ENCODE measurements around the gene OLR1. TPM values are rescaled to one million over a fixed set of nuclear protein-coding genes. Genes with fewer than 3 reads are reported as not detected.

Gene OLR1
- total and polyA plus RNA-seq, 2 experiments from 2014 or later, result 0.28 TPM; not detected in 1

DNA sequence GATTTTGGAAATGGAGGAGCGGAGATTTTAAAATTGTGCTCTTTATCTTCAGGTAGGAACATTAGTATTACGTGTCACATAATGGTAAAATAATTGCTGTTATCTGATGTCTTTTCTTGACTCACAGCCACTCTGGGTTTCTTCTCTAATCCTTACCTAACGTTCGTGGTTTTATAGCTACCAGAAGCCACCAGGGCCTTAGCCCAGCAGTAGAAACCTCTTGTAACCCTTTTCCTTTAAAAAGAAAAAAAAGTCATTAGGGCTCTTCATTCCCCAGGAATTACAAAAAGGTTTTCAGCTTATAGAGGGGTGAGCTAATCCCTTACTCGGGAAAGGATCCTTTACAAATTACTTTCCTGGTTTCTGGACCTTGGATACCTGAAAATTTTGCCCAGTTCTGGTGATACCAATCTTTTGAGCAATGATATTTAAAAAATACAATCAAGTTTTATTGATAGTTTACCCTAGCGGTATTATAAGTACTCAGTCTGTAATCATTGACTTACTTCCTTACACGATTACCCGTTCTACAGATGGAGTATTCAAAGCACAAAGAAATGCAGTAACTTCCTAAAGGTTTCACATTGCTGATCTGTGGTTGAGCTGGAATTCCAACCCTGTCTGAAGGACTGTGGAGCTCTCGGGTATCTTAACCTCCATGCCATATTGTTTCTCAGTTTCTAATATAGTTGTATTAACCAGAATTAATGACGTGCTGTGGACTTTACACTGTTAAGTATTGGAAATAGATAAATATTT lies 42.4 kb upstream of the OLR1 start:
- TF ChIP-seq, protein P1, sequence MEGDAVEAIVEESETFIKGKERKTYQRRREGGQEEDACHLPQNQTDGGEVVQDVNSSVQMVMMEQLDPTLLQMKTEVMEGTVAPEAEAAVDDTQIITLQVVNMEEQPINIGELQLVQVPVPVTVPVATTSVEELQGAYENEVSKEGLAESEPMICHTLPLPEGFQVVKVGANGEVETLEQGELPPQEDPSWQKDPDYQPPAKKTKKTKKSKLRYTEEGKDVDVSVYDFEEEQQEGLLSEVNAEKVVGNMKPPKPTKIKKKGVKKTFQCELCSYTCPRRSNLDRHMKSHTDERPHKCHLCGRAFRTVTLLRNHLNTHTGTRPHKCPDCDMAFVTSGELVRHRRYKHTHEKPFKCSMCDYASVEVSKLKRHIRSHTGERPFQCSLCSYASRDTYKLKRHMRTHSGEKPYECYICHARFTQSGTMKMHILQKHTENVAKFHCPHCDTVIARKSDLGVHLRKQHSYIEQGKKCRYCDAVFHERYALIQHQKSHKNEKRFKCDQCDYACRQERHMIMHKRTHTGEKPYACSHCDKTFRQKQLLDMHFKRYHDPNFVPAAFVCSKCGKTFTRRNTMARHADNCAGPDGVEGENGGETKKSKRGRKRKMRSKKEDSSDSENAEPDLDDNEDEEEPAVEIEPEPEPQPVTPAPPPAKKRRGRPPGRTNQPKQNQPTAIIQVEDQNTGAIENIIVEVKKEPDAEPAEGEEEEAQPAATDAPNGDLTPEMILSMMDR (IDR thresholded peaks at IDR 0.05; ENCODE audit: low read depth, low read length), result no peak
- peak; percentile 12 to 77 for DNase-seq (ENCODE audit: low read depth in 1 of 2, low spot score in 1 of 2)
- H3K4me3 ChIP-seq, result peak overlapping the region; percentile 78
- H3K9me3 ChIP-seq (ENCODE audit: low read depth), result no peaks in the 10 kb centered on the region
- no peaks in the 10 kb centered on the region for H3K27me3 ChIP-seq
- H3K4me1 ChIP-seq (ENCODE audit: low read depth), result no peaks in the 10 kb centered on the region
- H3K36me3 ChIP-seq, result peaks cover 3% of the 10 kb centered on the region
- H3K27ac ChIP-seq, result peak overlapping the region; percentile 94

DNA sequence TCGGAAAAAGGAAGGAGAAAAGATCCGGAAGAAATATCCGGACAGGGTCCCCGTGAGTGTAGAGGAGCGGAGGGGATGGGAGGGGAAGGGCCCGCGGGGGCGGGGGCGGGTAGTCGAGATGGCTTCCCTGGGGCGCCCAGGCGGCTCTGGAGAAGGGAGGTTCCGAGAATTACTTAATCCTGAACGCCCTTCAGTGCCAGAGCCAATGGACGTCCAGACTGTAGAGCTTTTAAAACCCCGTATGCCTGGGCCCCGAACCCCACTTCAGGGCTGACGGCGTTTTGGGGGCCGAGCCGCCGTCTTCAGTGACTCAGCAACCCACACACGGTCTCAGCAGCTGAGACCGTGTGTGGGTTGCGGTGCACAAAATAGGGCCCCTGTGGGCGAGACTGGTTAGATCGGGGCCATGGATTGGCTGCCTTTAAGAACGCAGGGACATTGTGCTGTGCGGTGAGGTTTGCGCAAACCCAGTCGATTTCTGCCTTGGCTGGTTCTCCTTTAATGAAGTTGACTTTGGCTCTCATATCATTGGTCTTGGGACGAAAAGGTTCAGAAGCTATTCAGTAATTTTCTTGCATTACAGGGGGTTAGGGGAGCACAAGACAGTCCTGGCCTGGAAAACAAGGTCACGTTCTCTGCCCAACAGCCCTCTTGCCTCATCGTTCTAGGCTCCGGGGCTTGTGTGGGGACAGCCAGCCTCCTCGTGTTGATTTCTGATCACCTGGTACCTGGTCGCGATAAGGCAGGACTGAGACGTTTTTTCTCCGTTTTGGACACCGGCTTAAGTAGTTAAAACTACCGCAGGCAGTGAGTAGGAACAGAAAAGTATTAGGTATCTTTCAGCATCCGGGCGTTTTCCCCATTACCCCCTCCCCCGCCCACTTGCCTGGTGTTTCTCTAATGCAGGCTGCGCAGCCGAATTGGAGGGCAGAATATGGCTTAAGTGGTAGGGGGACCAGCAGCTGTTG lies 41.5 kb upstream of the OLR1 start:
- no peaks in the 10 kb centered on the region for H3K4me1 ChIP-seq (ENCODE audit: low read depth)
- peak overlapping the region; percentile 78 for H3K4me3 ChIP-seq
- TF ChIP-seq, protein P1 (IDR thresholded peaks at IDR 0.05; ENCODE audit: low read depth, low read length), result no peak
- no peaks in the 10 kb centered on the region for H3K27me3 ChIP-seq
- no peaks in the 10 kb centered on the region for H3K9me3 ChIP-seq (ENCODE audit: low read depth)
- no peaks in the 10 kb centered on the region for H3K36me3 ChIP-seq
- peak overlapping the region; percentile 94 for H3K27ac ChIP-seq
- DNase-seq (ENCODE audit: low read depth in 1 of 2, low spot score in 1 of 2), result peak; percentile 52 to 94

DNA sequence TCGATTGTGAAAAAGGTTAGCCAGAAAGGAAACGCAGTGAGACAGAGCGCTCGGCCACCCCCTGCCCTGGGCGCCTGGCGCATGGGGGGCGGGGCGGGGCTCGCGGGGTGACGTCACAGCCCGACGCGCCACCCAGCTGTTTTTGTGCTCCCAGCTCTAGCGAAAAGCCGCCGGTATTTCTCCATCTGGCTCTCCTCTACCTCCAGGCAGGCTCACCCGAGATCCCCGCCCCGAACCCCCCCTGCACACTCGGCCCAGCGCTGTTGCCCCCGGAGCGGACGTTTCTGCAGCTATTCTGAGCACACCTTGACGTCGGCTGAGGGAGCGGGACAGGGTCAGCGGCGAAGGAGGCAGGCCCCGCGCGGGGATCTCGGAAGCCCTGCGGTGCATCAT lies 40.8 kb upstream of the OLR1 start, which contains the start of gene GABARAPL1:
GABARAPL1 (plus strand) TSS at position 139 of the 393 bp plus-strand sequence; CDS start at position 392, 253 bp downstream.
- TF ChIP-seq, protein P1 (IDR thresholded peaks at IDR 0.05; ENCODE audit: low read depth, low read length), result no peak
- Histone ChIP-seq H3K27me3 (no peaks in the 10 kb centered on the region), H3K4me1 (ENCODE audit: low read depth) (no peaks in the 10 kb centered on the region), H3K27ac (peak within 1 kb of the TSS; percentile 94), H3K36me3 (no peaks in the 10 kb centered on the region), H3K4me3 (peak within 1 kb of the TSS; percentile 78), H3K9me3 (ENCODE audit: low read depth) (no peaks in the 10 kb centered on the region)
- DNase-seq (ENCODE audit: low read depth in 1 of 2, low spot score in 1 of 2), result peak; percentile 78 to 94

DNA sequence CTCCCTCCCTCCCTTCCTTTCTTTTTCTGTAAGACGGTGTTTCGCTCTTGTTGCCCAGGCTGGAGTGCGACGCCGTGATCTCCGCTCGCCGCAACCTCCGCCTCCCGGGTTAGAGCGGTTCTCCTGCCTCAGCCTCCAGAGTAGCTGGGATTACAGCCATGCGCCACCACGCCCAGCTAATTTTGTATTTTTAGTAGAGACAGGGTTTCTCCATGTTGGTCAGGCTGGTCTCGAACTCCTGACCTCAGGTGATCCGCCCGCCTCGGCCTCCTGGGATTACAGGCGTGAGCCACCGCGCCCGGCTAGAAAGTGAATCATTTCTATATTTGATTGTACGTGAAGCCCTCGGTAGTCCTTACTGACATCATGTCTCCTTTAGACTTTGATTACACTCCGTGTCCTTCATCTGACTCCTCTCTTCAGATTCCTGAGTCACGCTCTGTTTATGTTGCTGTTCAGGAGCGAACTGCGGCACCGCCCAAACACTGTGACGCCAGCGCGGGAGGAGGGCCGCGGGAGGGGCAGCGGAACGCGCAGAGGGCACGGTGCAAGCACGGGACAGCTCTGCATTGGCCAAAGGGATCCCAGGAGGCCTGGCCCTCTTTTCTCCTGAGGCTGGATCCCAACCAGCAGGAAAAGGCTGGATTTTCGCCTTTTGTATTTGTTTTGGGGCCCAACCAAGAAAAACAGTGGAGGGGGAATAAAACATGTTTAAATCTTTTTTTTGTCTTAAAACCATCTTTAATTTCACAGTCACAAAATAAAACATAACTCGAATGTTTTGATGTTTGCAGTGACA lies 40.2 kb upstream of the OLR1 start:
- Histone ChIP-seq H3K27ac (peak overlapping the region; percentile 94), H3K4me3 (peak overlapping the region; percentile 78), H3K36me3 (no peaks in the 10 kb centered on the region), H3K9me3 (ENCODE audit: low read depth) (no peaks in the 10 kb centered on the region), H3K4me1 (ENCODE audit: low read depth) (no peaks in the 10 kb centered on the region), H3K27me3 (no peaks in the 10 kb centered on the region)
- TF ChIP-seq, protein P1 (IDR thresholded peaks at IDR 0.05; ENCODE audit: low read depth, low read length), result no peak
- peak; percentile 88 to 99 for DNase-seq (ENCODE audit: low read depth in 1 of 2, low spot score in 1 of 2)

Data from cardiac muscle cell (in vitro differentiated cells and primary cell).